Uterus (tissue), 2 donors: Measurements from ENCODE around the gene PELI2.

Source experiments
- CTCF ChIP-seq, 4 experiments: fragments of 200-600 bp in 2 of 4; fragments of 450-650 bp in 2 of 4; sonication (generic) in 2 of 4; IDR thresholded peaks; one replicate each; pipeline ENCODE4 v1.5.1; 2016 to 2019; ENCODE audit warnings: antibody characterized with exemption in 4 of 4, mild to moderate bottlenecking in 2 of 4, moderate library complexity in 1 of 4
- POLR2A ChIP-seq, 2 donors: fragments of 450-650 bp; IDR thresholded peaks; one replicate each; pipeline ENCODE4 v1.6.1; 2016; ENCODE audit warnings: antibody characterized with exemption in 2 of 2, mild to moderate bottlenecking in 1 of 2, moderate library complexity in 1 of 2

- TF ChIP-seq POLR2A (IDR thresholded peaks at IDR 0.05) (no peak), CTCF (IDR thresholded peaks at IDR 0.05) (no peak)
Measured at GRCh38 chr14:56270921-56271320, 152.7 kb downstream of the PELI2 start.
